Choroid plexus epithelial cell (primary cell): ENCODE data around the gene DIDO1.
A peak's percentile ranks its signal among the peaks of the same experiment; 100 is the strongest.
"Not testable (repeated sequence)": the region's sequence is repeated elsewhere in the genome, so short reads cannot be mapped to it uniquely, and the experiment has no call there.

Experiments
- DNase-seq: peaks from one replicate; pipeline ENCODE4 v3.0.0-alpha.2; 2010; ENCODE audit warnings: low read depth
- H3K4me3 ChIP-seq: 2 replicates; pipeline ENCODE4 v1.5.1; 2011; ENCODE audit warnings: low read depth, mild to moderate bottlenecking, control low read depth, low read length, moderate library complexity
- TF ChIP-seq, protein P1 (sequence below): conservative IDR thresholded peaks from 2 replicates; pipeline ENCODE4 v1.5.1; 2011; ENCODE audit warnings: low read depth, mild to moderate bottlenecking, control low read depth, inconsistent platforms, low read length, moderate library complexity

The DIDO1 gene

DNA sequence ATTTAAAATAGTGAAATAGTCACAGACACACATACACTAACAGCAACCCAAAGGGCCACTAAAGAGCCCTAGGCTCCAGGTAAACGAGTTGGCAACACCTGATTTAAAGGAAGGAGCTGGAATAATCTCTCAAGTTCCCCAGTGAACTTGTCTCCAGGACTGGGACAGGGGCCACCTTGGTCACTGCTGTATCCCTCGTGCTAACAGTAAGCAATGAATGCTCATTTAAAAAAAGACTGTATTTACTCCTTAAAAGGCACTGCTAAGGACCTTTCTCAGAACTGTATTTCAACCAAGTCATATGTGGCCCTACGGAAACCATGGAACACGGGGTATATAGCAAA is 1.3 kb downstream of the DIDO1 start:
- DNase-seq = no peak
- peak overlapping the region; percentile 72 for H3K4me3 ChIP-seq
- TF ChIP-seq, protein P1, sequence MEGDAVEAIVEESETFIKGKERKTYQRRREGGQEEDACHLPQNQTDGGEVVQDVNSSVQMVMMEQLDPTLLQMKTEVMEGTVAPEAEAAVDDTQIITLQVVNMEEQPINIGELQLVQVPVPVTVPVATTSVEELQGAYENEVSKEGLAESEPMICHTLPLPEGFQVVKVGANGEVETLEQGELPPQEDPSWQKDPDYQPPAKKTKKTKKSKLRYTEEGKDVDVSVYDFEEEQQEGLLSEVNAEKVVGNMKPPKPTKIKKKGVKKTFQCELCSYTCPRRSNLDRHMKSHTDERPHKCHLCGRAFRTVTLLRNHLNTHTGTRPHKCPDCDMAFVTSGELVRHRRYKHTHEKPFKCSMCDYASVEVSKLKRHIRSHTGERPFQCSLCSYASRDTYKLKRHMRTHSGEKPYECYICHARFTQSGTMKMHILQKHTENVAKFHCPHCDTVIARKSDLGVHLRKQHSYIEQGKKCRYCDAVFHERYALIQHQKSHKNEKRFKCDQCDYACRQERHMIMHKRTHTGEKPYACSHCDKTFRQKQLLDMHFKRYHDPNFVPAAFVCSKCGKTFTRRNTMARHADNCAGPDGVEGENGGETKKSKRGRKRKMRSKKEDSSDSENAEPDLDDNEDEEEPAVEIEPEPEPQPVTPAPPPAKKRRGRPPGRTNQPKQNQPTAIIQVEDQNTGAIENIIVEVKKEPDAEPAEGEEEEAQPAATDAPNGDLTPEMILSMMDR = no peak

DNA sequence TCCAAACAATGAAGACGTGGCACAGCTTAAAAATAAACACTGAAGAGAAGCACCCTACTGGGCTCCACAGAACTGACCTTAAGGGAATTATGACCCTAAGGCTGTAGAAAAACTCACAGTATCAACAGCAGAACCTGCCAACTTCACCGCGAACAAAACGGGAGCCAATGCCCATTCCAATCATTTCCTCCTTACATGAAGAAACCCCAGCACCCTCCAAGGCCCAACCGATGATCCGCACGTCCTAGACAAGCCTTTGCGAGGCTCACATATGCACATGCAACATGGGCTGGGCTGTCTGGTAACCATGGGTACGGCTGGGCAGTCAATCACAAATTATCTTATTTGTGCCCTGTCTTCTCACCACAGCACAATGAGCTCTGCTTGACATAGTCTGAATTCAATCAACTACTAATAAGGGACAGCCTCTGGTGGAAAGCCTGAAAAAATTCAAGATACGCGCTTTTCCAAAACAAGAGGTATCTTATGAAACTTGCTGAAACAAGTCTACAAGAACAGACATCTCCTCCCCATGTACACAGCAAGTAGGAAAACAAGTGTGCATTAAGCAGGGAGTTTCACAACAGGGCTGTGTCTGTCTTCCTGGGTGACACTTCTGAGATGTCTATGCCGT is 1.7 kb downstream of the DIDO1 start:
- peak overlapping the region; percentile 72 for H3K4me3 ChIP-seq
- TF ChIP-seq, protein P1 = no peak
- peak; percentile 56 for DNase-seq

DNA sequence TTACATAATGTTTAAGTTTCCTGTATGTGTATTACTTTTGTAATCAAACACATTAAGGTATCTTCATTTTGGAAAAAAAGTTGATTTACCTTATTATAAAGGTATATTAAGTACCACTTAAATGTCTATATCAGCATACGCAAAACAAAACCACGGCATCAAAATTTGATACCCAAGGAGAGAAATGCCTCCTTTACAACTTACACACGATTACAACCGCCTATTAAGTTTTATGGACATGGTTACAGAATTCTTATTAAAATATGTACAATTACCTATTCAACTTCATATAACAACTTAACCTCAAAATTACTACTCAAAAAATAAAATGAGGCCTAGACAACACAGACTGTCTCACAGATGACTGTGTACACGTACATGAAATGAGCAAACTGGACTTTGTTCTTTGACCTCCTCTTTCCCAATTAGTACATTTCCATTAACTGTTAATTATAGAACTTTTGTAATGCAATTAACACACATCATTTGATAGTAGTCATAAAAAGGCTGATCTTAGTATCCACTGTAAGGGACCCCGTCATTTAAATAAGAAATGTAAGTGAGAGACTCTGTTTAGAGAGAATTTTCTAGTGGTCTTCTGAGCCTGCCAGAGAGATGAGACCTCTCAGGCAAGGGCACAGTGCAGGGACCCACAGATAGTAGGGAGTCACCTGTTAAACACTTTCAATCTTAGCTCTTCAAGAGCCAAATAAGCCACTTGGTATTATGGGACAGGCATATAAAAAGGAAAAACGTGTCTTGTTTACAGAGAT is 2.5 kb downstream of the DIDO1 start:
- DNase-seq = no peak
- TF ChIP-seq, protein P1 = no peak
- peak overlapping the region; percentile 72 for H3K4me3 ChIP-seq

DNA sequence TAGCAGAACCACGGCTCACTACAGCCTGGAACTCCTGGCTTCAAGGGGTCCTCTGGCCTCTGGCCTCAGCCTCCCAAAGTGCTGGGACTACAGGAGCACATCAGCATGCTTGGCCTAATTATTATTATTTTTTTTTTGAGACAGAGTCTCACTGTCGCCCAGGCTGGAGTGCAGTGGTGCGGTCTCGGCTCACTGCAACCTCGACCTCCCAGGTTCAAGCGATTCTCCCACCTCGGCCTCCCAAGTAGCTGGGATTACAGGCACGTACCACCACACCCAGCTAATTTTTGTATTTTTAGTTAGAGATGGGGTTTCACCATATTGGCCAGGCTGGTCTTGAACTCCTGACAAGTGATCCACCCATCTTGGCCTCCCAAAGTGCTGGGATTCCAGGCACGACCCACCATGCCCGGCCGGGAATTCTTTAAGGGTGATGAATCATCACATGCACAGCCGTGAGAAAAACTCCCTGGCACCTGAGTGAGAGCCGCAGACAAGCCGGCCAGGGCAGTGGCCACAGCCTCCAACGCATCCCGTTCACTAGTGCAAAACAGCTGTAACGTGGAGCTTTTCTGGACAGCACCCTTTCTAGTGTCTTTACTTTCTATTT is 3.1 kb downstream of the DIDO1 start:
- peak; percentile 87 for DNase-seq
- H3K4me3 ChIP-seq = not testable (repeated sequence)

DNA sequence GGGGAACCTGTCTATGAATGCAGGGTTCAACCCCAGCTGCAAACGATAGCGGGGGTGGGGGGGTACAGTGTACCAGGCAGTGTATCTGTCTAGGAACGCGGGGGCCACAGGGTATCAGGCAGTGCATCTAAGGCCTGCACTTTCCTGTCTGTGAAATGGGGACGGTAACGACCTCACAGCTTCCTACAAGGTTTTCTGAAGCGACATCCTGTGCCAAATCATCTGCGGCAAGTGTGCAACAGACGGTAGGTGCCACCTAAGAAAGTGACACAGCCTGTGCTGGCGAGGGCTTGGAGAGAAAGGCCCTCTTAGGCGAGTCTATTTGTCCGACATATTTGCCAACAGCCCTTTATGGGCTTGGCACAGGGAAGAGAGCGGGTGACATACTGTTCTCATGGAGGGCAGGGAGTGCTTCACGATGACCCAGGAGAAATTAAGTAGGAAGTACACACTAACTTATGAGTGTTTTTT is 3.8 kb downstream of the DIDO1 start:
- H3K4me3 ChIP-seq = no peak overlapping the region
- TF ChIP-seq, protein P1 = no peak
- DNase-seq = no peak

DNA sequence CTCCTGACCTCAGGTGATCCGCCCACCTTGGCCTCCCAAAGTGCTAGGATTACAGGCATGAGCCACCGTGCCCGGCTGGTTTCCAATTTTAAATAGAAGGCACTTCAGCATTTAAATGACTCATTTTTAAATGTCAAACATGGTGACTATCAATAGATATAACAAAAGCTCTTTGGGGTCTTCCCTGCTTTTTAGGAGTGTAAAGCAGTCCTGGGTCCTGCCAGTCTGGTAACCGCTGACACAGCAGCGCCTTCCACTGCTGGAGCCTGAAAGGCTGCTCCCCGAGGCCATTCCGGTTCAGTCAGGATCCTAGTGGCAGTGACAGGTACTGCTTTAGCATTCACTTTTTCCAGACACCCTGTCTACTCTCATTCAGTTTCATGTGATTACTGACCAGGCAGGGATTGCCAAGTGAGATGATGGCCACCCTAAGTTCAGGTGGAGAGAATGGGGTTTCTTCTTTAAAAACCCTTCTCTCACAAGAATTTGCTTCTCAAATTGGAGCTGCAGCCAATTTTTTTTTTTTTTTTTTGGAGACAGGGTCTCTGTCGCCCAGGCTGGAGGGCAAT is 5.1 kb downstream of the DIDO1 start:
- DNase-seq = peak; percentile 78
- TF ChIP-seq, protein P1 = peak; percentile 77
- no peak overlapping the region for H3K4me3 ChIP-seq

DNA sequence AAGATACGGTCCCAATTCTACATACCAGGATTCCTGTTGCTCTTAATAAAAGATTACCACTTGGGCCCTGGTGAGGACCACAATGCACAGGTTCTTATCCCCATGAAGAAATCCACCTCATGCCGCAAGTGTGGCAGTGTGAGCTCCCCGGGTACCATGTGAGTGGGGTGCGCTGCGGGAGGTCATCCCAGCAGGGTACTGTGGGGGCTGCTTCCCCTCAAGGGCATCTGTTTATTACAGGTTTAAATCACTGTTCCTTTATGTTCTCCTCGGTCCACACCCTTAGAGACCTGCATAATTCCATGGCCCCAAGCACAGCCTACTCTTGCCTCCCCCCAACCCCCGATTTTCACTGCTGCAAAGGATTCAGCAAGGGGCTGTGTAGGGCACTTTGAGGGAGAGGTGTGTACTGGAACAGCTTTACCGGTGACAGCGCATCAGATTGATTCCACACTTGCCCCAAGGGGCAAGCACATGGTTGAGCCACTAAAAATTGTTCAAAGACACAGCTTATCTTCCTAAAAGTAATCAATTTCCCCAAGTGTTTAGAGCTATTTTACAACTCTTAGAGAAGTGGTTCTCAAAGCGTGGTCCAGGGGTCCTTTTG is 6.2 kb downstream of the DIDO1 start:
- no peak overlapping the region for H3K4me3 ChIP-seq
- TF ChIP-seq, protein P1 = no peak
- DNase-seq = no peak
